Liver (tissue), 9 donors: ENCODE measurements around the gene KLF11. TPM values are rescaled to one million over a fixed set of nuclear protein-coding genes. Genes with fewer than 3 reads are reported as not detected.

ENCODE experiments used
- DNase-seq: peaks from one replicate; pipeline ENCODE4 v3.0.0-alpha.2; 2017; ENCODE audit warnings: low spot score
- H3K27ac ChIP-seq, 2 donors: one replicate each; pipeline ENCODE4 v1.7.0; 2013; ENCODE audit warnings: inconsistent platforms in 2 of 2, low read length in 2 of 2, control low read depth in 1 of 2, low read depth in 1 of 2, mild to moderate bottlenecking in 1 of 2
- H3K27me3 ChIP-seq, 4 donors: one replicate each; pipeline versions ENCODE4 v1.6.1 to v1.7.0; 2013; ENCODE audit warnings: low read length in 3 of 4, inconsistent platforms in 1 of 4, mild to moderate bottlenecking in 1 of 4, moderate library complexity in 1 of 4; ENCODE audit not compliant: control insufficient read depth in 4 of 4, insufficient read depth in 4 of 4
- H3K36me3 ChIP-seq, 4 donors: one replicate each; pipeline versions ENCODE4 v1.6.1 to v1.7.0; 2013; ENCODE audit warnings: low read length in 3 of 4, mild to moderate bottlenecking in 3 of 4, low read depth in 1 of 4, moderate library complexity in 1 of 4; ENCODE audit not compliant: control insufficient read depth in 4 of 4, insufficient read depth in 3 of 4
- H3K4me1 ChIP-seq, 4 donors: one replicate each; pipeline versions ENCODE4 v1.6.1 to v1.7.0; 2013; ENCODE audit warnings: low read length in 3 of 4, mild to moderate bottlenecking in 3 of 4, moderate library complexity in 1 of 4; ENCODE audit not compliant: control insufficient read depth in 4 of 4, insufficient read depth in 4 of 4
- H3K4me3 ChIP-seq, 3 donors: one replicate each; pipeline versions ENCODE4 v1.6.1 to v1.7.0; 2013; ENCODE audit warnings: low read length in 3 of 3, control low read depth in 1 of 3, low read depth in 1 of 3, mild to moderate bottlenecking in 1 of 3
- H3K9ac ChIP-seq, 2 donors: one replicate each; pipeline ENCODE4 v1.7.0; 2013; ENCODE audit warnings: low read length in 2 of 2, mild to moderate bottlenecking in 2 of 2, moderate library complexity in 2 of 2, control low read depth in 1 of 2, low read depth in 1 of 2
- H3K9me3 ChIP-seq, 4 donors: one replicate each; pipeline versions ENCODE4 v1.6.1 to v1.7.0; 2013; ENCODE audit warnings: low read length in 3 of 4; ENCODE audit not compliant: control insufficient read depth in 4 of 4
- EGR1 ChIP-seq, 2 donors: IDR thresholded peaks; 2 replicates each; pipeline ENCODE4 v1.6.1; 2016 to 2018; ENCODE audit warnings: antibody characterized with exemption in 2 of 2, low read depth in 2 of 2
- FOXA1 ChIP-seq: IDR thresholded peaks from 2 replicates; pipeline ENCODE4 v1.6.1; 2016; ENCODE audit warnings: antibody characterized with exemption
- FOXA2 ChIP-seq: IDR thresholded peaks from 2 replicates; pipeline ENCODE4 v1.6.1; 2016; ENCODE audit warnings: antibody characterized with exemption
- GABPA ChIP-seq, 2 donors: IDR thresholded peaks in 1 of 2; conservative IDR thresholded peaks in 1 of 2; 2 replicates each; pipeline ENCODE4 v1.6.1; 2016; ENCODE audit warnings: antibody characterized with exemption in 2 of 2, mild to moderate bottlenecking in 1 of 2, moderate library complexity in 1 of 2
- HNF4A ChIP-seq, 2 donors: conservative IDR thresholded peaks; 2 replicates each; pipeline ENCODE4 v1.6.1; 2016; ENCODE audit warnings: antibody characterized with exemption in 2 of 2, mild to moderate bottlenecking in 2 of 2
- JUND ChIP-seq, 2 donors: IDR thresholded peaks; 2 replicates each; pipeline ENCODE4 v1.6.1; 2016; ENCODE audit warnings: antibody characterized with exemption in 2 of 2
- NR2F2 ChIP-seq: IDR thresholded peaks from 2 replicates; pipeline ENCODE4 v1.6.1; 2016; ENCODE audit warnings: antibody characterized with exemption
- RAD21 ChIP-seq, 2 donors: IDR thresholded peaks; 2 replicates each; pipeline ENCODE4 v1.6.1; 2016; ENCODE audit warnings: antibody characterized with exemption in 2 of 2, mild to moderate bottlenecking in 2 of 2
- RXRA ChIP-seq, 2 donors: IDR thresholded peaks; 2 replicates each; pipeline ENCODE4 v1.6.1; 2017 to 2018; ENCODE audit warnings: antibody characterized with exemption in 2 of 2, mild to moderate bottlenecking in 1 of 2
- SP1 ChIP-seq: IDR thresholded peaks from 2 replicates; pipeline ENCODE4 v1.6.1; 2018; ENCODE audit warnings: antibody characterized with exemption, mild to moderate bottlenecking
- TAF1 ChIP-seq: conservative IDR thresholded peaks from 2 replicates; pipeline ENCODE4 v1.6.1; 2016; ENCODE audit warnings: antibody characterized with exemption, mild to moderate bottlenecking
- YY1 ChIP-seq: IDR thresholded peaks from 2 replicates; pipeline ENCODE4 v1.6.1; 2016; ENCODE audit warnings: antibody characterized with exemption, mild to moderate bottlenecking
- WGBS: extraction: QIAGEN DNeasy Blood & Tissue Kit; methylation state at CpG from one replicate; pipeline ENCODE4 v1.1.7; 2013; 5-methylcytosine and 5-hydroxymethylcytosine counted together
- polyA plus RNA-seq, 2 donors: library from polyadenylated mRNA; stranded (reverse) in 1 of 2; unstranded in 1 of 2; fragments of 200-250 nt in 1 of 2; fragments of >200 nt in 1 of 2; fragmentation: Nextera tagmentation in 1 of 2; extraction: Ambion mirVana in 1 of 2; gene quantifications; one replicate each; pipeline versions ENCODE4 v1.2.1 to v1.2.3, GENCODE V29; 2013 to 2015
- total RNA-seq, 2 donors: library from RNA; depleted of rRNA; stranded (reverse); fragments of >200 nt; gene quantifications; one replicate each; pipeline ENCODE4 v1.2.3, GENCODE V29; 2014
- TF ChIP-seq, protein P1 (sequence below): IDR thresholded peaks from 2 replicates; pipeline ENCODE4 v1.6.1; 2016; ENCODE audit warnings: antibody characterized with exemption
- TF ChIP-seq, protein P2 (sequence below): IDR thresholded peaks from 2 replicates; pipeline ENCODE4 v1.6.1; 2016; ENCODE audit warnings: antibody characterized with exemption
- TF ChIP-seq, protein P3 (sequence below): IDR thresholded peaks from 2 replicates; pipeline ENCODE4 v1.6.1; 2016; ENCODE audit warnings: antibody characterized with exemption
- TF ChIP-seq, protein P4 (sequence below): fragments of 150-350 bp; IDR thresholded peaks from 2 replicates; pipeline ENCODE4 v1.5.1; 2017; ENCODE audit warnings: improper control_type of control experiment, low read depth, low read length; ENCODE audit not compliant: missing input control
- TF ChIP-seq, protein P5 (sequence below): IDR thresholded peaks from 2 replicates; pipeline ENCODE4 v1.6.1; 2016; ENCODE audit warnings: antibody characterized with exemption, mild to moderate bottlenecking
- donor health status: healthy.
- donor health status: healthy.
- donor health status: healthy.
- donor health status: healthy.
- donor health status: healthy.

Gene KLF11
- total and polyA plus RNA-seq, 4 donors, result 10.5 to 43.0 (median 14.5) TPM

DNA sequence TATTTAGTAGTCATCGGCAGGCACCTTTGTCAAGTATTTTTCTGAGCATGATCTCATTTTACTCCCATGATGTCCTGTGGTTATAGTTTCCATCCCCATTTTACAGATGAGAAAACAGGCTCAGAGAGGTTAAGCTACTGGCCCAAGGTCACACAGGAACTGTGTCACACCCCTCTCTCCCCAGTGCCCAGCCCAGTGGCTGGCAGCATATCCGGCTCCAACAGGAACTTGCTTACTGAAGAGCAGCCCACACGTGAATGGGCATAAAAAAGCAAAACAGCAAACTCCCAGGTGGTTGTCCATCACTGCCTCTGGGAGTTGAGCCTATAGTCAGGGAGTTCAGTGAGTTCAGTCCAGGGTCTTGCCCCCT is 8.3 kb upstream of the KLF11 start:
- no peak overlapping the region for H3K9ac ChIP-seq
- no peaks in the 10 kb centered on the region for H3K27me3 ChIP-seq
- peaks cover 8 to 30% (median 25%) of the 10 kb centered on the region in 4 donors for H3K4me1 ChIP-seq
- TF ChIP-seq JUND (IDR thresholded peaks at IDR 0.05), result no peak
- TF ChIP-seq, protein P1, sequence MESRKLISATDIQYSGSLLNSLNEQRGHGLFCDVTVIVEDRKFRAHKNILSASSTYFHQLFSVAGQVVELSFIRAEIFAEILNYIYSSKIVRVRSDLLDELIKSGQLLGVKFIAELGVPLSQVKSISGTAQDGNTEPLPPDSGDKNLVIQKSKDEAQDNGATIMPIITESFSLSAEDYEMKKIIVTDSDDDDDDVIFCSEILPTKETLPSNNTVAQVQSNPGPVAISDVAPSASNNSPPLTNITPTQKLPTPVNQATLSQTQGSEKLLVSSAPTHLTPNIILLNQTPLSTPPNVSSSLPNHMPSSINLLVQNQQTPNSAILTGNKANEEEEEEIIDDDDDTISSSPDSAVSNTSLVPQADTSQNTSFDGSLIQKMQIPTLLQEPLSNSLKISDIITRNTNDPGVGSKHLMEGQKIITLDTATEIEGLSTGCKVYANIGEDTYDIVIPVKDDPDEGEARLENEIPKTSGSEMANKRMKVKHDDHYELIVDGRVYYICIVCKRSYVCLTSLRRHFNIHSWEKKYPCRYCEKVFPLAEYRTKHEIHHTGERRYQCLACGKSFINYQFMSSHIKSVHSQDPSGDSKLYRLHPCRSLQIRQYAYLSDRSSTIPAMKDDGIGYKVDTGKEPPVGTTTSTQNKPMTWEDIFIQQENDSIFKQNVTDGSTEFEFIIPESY, result no peak
- H3K36me3 ChIP-seq, result no peaks in the 10 kb centered on the region
- 70% methylated on average over 3 of the region's 3 CpGs for WGBS
- no peak for DNase-seq
- H3K27ac ChIP-seq, result no peak overlapping the region
- no peaks in the 10 kb centered on the region for H3K9me3 ChIP-seq
- no peak overlapping the region for H3K4me3 ChIP-seq

DNA sequence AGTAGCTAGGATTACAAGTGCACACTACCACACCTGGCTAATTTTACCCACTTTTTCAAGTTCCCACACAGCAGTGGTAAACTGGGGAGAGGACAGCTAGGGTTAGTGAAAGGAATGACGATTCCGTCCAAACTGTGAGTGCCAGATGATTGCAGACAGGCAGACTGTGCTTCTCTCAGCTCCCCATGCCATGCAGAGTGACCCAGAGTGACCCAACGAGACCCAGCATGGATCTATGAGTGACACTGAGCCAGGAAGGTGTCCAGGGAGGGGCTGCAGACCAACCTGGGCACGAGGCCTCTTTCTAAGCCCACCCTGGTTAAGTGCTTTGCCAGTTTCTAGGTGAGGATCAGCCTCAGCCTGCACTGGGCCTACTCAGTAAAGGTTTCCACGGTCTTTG is 7.7 kb upstream of the KLF11 start:
- WGBS, result 38% methylated on average over 5 of the region's 5 CpGs
- no peaks in the 10 kb centered on the region for H3K9me3 ChIP-seq
- no peak overlapping the region for H3K9ac ChIP-seq
- no peaks in the 10 kb centered on the region for H3K36me3 ChIP-seq
- peak overlapping the region; percentile 73 to 90 for H3K27ac ChIP-seq
- no peak overlapping the region for H3K4me3 ChIP-seq
- H3K27me3 ChIP-seq, result no peaks in the 10 kb centered on the region
- H3K4me1 ChIP-seq, result peaks cover 11 to 36% (median 28%) of the 10 kb centered on the region in 4 donors
- DNase-seq, result no peak
- TF ChIP-seq RXRA (IDR thresholded peaks at IDR 0.05) (peak in 1 of 2 donors; percentile 19), GABPA (IDR thresholded peaks at IDR 0.05 in 1 of 2, conservative IDR thresholded peaks at IDR 0.05 in 1 of 2) (no peak), FOXA1 (no peak), YY1 (no peak), EGR1 (IDR thresholded peaks at IDR 0.05; ENCODE audit: low read depth in 2 of 2) (no peak)

DNA sequence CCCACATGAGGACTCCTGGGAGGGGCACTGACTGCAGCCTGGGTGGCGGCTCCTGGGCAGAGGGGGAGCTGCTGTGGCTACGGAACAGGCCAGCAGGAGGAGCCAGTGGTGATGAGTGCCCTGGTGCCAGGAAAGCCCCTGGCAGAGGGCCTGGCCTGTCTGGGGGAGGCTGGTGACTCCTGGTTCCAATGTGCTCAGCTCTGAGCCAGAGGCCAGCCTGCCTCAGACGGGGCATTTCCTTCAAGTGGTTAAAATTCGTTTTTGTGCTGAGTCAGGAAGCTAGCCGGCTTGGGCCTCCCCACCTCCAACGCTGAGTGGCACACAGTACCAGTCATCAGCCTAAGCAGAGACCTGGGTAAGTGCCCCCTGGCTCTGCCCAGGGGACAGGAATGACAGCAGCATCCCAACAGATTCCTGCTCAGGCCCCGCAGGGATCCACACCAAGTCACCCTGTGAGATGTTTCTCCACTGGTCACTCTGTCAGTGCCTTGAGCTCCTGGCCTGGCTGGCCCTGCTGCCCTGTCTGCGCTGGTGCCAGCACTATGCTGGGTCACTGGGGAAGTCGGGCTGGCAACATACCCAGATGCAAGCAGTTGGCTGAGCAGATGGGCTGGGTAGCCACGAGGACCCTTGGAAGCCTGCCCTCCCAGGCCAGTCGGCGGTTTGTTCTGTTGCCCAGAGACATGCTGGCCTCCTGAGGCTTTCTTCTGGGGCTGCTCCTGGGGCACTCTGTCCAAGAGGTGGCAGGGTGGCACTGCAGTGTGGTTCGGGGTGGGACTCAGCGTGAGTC is 7.1 kb upstream of the KLF11 start:
- no peak for DNase-seq
- H3K9ac ChIP-seq, result peak overlapping the region; percentile 15 to 57
- no peaks in the 10 kb centered on the region for H3K9me3 ChIP-seq
- H3K4me1 ChIP-seq, result peaks cover 12 to 42% (median 31%) of the 10 kb centered on the region in 4 donors
- TF ChIP-seq NR2F2 (no peak), SP1 (peak; percentile 70), FOXA2 (no peak), RAD21 (IDR thresholded peaks at IDR 0.05) (peak; percentile 54 to 72), RXRA (IDR thresholded peaks at IDR 0.05) (peak; percentile 55 to 85), YY1 (peak; percentile 50), HNF4A (conservative IDR thresholded peaks at IDR 0.05) (peak; percentile 39 to 67), JUND (IDR thresholded peaks at IDR 0.05) (peak in 1 of 2 donors; percentile 24), EGR1 (IDR thresholded peaks at IDR 0.05; ENCODE audit: low read depth in 2 of 2) (peak in 1 of 2 donors; percentile 89), TAF1 (peak; percentile 48)
- TF ChIP-seq, protein P2, sequence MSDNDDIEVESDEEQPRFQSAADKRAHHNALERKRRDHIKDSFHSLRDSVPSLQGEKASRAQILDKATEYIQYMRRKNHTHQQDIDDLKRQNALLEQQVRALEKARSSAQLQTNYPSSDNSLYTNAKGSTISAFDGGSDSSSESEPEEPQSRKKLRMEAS, result peak; percentile 57
- TF ChIP-seq, protein P3, sequence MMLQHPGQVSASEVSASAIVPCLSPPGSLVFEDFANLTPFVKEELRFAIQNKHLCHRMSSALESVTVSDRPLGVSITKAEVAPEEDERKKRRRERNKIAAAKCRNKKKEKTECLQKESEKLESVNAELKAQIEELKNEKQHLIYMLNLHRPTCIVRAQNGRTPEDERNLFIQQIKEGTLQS, result no peak
- TF ChIP-seq, protein P1, result no peak
- TF ChIP-seq, protein P4, sequence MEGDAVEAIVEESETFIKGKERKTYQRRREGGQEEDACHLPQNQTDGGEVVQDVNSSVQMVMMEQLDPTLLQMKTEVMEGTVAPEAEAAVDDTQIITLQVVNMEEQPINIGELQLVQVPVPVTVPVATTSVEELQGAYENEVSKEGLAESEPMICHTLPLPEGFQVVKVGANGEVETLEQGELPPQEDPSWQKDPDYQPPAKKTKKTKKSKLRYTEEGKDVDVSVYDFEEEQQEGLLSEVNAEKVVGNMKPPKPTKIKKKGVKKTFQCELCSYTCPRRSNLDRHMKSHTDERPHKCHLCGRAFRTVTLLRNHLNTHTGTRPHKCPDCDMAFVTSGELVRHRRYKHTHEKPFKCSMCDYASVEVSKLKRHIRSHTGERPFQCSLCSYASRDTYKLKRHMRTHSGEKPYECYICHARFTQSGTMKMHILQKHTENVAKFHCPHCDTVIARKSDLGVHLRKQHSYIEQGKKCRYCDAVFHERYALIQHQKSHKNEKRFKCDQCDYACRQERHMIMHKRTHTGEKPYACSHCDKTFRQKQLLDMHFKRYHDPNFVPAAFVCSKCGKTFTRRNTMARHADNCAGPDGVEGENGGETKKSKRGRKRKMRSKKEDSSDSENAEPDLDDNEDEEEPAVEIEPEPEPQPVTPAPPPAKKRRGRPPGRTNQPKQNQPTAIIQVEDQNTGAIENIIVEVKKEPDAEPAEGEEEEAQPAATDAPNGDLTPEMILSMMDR, result peak; percentile 63
- TF ChIP-seq, protein P5, sequence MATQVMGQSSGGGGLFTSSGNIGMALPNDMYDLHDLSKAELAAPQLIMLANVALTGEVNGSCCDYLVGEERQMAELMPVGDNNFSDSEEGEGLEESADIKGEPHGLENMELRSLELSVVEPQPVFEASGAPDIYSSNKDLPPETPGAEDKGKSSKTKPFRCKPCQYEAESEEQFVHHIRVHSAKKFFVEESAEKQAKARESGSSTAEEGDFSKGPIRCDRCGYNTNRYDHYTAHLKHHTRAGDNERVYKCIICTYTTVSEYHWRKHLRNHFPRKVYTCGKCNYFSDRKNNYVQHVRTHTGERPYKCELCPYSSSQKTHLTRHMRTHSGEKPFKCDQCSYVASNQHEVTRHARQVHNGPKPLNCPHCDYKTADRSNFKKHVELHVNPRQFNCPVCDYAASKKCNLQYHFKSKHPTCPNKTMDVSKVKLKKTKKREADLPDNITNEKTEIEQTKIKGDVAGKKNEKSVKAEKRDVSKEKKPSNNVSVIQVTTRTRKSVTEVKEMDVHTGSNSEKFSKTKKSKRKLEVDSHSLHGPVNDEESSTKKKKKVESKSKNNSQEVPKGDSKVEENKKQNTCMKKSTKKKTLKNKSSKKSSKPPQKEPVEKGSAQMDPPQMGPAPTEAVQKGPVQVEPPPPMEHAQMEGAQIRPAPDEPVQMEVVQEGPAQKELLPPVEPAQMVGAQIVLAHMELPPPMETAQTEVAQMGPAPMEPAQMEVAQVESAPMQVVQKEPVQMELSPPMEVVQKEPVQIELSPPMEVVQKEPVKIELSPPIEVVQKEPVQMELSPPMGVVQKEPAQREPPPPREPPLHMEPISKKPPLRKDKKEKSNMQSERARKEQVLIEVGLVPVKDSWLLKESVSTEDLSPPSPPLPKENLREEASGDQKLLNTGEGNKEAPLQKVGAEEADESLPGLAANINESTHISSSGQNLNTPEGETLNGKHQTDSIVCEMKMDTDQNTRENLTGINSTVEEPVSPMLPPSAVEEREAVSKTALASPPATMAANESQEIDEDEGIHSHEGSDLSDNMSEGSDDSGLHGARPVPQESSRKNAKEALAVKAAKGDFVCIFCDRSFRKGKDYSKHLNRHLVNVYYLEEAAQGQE, result peak; percentile 56
- no peaks in the 10 kb centered on the region for H3K27me3 ChIP-seq
- WGBS, result 22% methylated on average over 14 of the region's 14 CpGs
- H3K27ac ChIP-seq, result peak overlapping the region; percentile 73 to 90
- H3K4me3 ChIP-seq, result no peak overlapping the region
- H3K36me3 ChIP-seq, result no peaks in the 10 kb centered on the region
